RWPE2 (cell line): ENCODE results near the gene PGAP3.

Experiments
- ATAC-seq: fragments of 200-7000 bp; cut with Tn5 transposase; 3 replicates; pipeline ENCODE4 v1.9.1; 2021; ENCODE audit warnings: low read depth
- DNase-seq: peaks from one replicate; pipeline ENCODE4 v3.0.0-alpha.2; 2020; ENCODE audit warnings: low spot score
- H3K27ac ChIP-seq: fragments of 450-650 bp; 2 replicates; pipeline ENCODE4 v1.5.1; 2017; ENCODE audit warnings: mild to moderate bottlenecking; ENCODE audit not compliant: poor library complexity, severe bottlenecking
- H3K27me3 ChIP-seq: fragments of 250-450 bp; sonication (Bioruptor Pico); 2 replicates; pipeline ENCODE4 v1.5.1; 2021; ENCODE audit warnings: mild to moderate bottlenecking, moderate library complexity; ENCODE audit not compliant: insufficient read depth, poor library complexity, severe bottlenecking
- H3K36me3 ChIP-seq: fragments of 250-450 bp; sonication (Bioruptor Pico); 2 replicates; pipeline ENCODE4 v1.5.1; 2020; ENCODE audit warnings: low read depth, mild to moderate bottlenecking, moderate library complexity
- H3K4me1 ChIP-seq: fragments of 250-450 bp; sonication (Bioruptor Pico); 2 replicates; pipeline ENCODE4 v1.5.1; 2021; ENCODE audit warnings: mild to moderate bottlenecking, moderate library complexity; ENCODE audit not compliant: insufficient read depth, poor library complexity, severe bottlenecking
- H3K4me3 ChIP-seq: fragments of 250-450 bp; sonication (Bioruptor Pico); 2 replicates; pipeline ENCODE4 v1.5.1; 2021; ENCODE audit warnings: mild to moderate bottlenecking, moderate library complexity; ENCODE audit not compliant: severe bottlenecking
- H3K9me3 ChIP-seq: fragments of 250-450 bp; sonication (Bioruptor Pico); 2 replicates; pipeline ENCODE4 v1.5.1; 2021; ENCODE audit warnings: mild to moderate bottlenecking, moderate library complexity; ENCODE audit not compliant: severe bottlenecking
- CTCF ChIP-seq: fragments of 450-650 bp; IDR thresholded peaks from one replicate; pipeline ENCODE4 v1.5.1; 2017; ENCODE audit warnings: mild to moderate bottlenecking, moderate library complexity; ENCODE audit not compliant: poor library complexity, severe bottlenecking

Gene PGAP3

GRCh38 chr17:39643271-39643670 is 44.6 kb downstream of the PGAP3 start:
- Histone ChIP-seq H3K36me3 (no peaks in the 10 kb centered on the region), H3K27ac (no peak overlapping the region), H3K4me1 (no peaks in the 10 kb centered on the region), H3K9me3 (no peaks in the 10 kb centered on the region), H3K4me3 (no peak overlapping the region), H3K27me3 (no peaks in the 10 kb centered on the region)
- ATAC-seq: 0 out of 3 replicates have a peak, but pooled peaks have one; percentile 12
- no peak for TF ChIP-seq CTCF
- no peak for DNase-seq

- Histone ChIP-seq H3K4me1 (no peaks in the 10 kb centered on the region), H3K27me3 (no peaks in the 10 kb centered on the region), H3K4me3 (no peak overlapping the region), H3K27ac (no peak overlapping the region), H3K36me3 (no peaks in the 10 kb centered on the region), H3K9me3 (no peaks in the 10 kb centered on the region)
- no peak for TF ChIP-seq CTCF
- DNase-seq (no peak), ATAC-seq (no peak)
Observed at GRCh38 chr17:39642291-39643074, 45.4 kb downstream of the PGAP3 start.

GRCh38 chr17:39641883-39642282 is 46.0 kb downstream of the PGAP3 start:
- ATAC-seq (no peak), DNase-seq (no peak)
- Histone ChIP-seq H3K9me3 (no peaks in the 10 kb centered on the region), H3K27ac (no peak overlapping the region), H3K4me3 (no peak overlapping the region), H3K36me3 (no peaks in the 10 kb centered on the region), H3K27me3 (no peaks in the 10 kb centered on the region), H3K4me1 (no peaks in the 10 kb centered on the region)
- no peak for TF ChIP-seq CTCF

GRCh38 chr17:39641097-39641496 is 46.8 kb downstream of the PGAP3 start:
- DNase-seq (no peak), ATAC-seq (no peak)
- TF ChIP-seq CTCF: no peak
- H3K27me3 ChIP-seq: no peaks in the 10 kb centered on the region
- no peak overlapping the region for H3K27ac ChIP-seq
- no peaks in the 10 kb centered on the region for H3K4me1 ChIP-seq
- H3K4me3 ChIP-seq: no peak overlapping the region
- no peaks in the 10 kb centered on the region for H3K9me3 ChIP-seq
- no peaks in the 10 kb centered on the region for H3K36me3 ChIP-seq

GRCh38 chr17:39640591-39641031 is 47.2 kb downstream of the PGAP3 start:
- no peaks in the 10 kb centered on the region for H3K4me1 ChIP-seq
- no peak for DNase-seq
- TF ChIP-seq CTCF: no peak
- H3K9me3 ChIP-seq: no peaks in the 10 kb centered on the region
- no peaks in the 10 kb centered on the region for H3K36me3 ChIP-seq
- H3K27ac ChIP-seq: no peak overlapping the region
- no peaks in the 10 kb centered on the region for H3K27me3 ChIP-seq
- no peak for ATAC-seq
- no peak overlapping the region for H3K4me3 ChIP-seq
